Amniotic stem cell (primary cell): ENCODE data around the gene WT1.
"Not testable (repeated sequence)": the region's sequence is repeated elsewhere in the genome, so short reads cannot be mapped to it uniquely, and the experiment has no call there.

Experiments
- DNase-seq: peaks from one replicate; lab custom pipeline; 2025; lab: John Stamatoyannopoulos, UW

WT1 gene

DNA sequence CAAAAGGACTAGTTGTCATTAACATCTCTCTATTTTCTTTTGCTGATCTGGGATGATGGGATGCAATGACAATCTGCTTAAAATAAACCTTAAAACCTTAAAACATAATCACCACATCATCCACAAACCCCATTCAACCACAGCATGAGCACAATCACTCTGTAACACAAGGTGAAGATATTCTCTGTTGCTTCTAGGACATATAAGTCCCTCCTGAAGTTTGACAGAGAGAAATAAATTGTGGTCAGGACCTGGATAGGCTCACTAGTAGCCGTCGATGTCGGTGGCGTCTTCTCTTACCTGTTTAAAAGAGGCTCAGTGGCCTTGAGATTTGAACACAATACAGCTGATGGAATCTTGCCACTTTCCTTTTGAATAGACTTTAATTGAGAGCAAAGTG is 47.9 kb downstream of the WT1 start:
- no peak for DNase-seq

DNA sequence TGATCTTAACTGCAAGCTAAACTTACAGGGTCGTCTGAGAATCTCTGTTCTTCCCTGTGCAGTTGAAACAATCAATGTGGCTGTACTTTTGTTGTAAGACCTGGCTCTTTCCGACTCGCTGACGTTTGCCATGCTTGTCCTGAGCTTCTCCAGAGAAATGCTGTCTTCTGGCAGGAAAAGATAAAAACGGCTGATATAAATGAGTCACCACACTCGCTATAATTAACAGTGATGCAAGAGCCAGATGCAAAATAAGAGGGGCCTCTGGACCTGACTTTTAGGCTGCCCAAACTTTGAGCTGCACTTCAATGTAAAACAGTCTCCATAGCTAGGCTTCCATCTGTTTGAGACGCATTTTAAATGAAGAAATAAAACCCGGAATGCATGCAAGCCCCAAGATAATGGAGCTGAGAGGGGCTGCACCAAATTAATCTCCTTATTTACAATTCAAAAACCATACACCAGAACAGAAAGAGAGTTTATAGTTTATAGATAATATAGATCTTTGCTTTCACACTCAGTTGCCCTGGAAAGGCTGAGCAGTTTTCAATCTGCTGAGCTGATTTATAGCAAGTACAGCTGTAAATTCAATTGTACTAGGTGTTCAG is 48.5 kb downstream of the WT1 start:
- no peak for DNase-seq

DNA sequence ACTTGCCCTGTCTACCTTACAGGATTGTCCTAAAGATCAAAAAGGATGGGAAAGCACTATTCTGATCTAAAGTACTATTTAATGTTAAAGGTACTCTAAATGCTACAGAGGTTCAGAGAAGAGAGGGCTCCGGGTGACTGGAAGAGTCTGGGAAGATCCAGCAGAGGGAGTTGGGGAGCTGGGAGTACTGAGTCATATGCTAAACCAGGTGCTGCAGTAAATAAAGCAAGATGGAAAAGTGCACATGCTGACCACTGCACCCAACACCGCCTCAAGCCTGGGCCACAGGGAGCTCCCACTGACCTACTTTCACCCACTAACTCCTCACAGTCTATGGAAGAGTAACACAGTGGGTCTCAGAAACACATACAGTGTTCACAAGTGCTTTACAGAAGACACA is 49.3 kb downstream of the WT1 start:
- no peak for DNase-seq

DNA sequence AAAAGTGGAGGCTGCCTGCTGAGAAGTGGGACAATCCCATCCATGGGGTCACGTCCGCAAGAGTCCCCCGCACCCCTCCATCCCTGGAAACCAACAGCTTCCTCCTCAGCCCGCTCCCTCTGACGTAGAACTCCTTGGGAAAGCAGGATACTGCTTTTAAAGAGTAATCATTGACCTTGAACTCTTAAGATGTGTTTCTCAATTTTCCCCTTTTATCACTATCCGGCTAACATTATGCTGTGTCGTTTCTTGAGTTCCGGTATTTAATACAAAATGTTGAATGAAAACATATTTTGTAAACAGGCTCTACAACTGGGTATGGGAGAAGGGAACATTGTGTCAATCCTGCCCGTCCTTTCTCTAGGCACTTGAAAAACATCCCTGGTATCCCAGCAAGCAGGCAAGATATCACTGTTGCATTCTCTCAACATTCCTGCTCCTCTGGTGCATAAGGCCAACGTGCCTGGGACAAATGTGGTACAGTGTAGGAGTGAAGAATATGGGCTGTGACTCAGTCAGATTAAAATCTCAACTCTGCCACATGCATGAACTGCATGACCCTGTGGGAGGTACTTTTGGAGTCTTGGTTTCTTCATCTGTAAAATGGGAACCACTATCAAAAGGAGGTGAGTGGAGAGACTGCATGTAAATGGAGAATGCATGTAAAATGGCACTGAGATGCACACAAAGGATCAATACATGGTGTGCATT is 52.8 kb downstream of the WT1 start:
- no peak for DNase-seq

DNA sequence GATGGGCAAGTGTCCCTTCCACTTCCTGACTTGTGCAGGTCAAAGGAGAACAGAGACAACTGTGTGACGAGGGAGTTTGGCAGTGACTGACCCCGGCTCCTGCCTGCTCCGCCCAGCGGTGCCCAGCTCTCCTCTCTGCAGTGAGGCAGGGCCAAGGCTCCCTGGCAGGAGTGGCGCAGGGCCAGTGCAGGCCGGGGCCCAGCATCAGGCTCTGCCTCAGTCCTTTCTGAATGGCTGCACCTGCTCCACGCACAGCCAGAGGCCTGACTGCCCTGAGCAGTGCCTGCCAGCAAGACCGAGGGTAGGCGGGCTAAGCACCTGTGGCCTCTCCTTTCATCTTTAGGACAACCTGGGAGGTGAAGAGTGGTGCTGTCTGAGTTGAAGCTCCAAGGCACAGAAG is 54.2 kb downstream of the WT1 start:
- no peak for DNase-seq

DNA sequence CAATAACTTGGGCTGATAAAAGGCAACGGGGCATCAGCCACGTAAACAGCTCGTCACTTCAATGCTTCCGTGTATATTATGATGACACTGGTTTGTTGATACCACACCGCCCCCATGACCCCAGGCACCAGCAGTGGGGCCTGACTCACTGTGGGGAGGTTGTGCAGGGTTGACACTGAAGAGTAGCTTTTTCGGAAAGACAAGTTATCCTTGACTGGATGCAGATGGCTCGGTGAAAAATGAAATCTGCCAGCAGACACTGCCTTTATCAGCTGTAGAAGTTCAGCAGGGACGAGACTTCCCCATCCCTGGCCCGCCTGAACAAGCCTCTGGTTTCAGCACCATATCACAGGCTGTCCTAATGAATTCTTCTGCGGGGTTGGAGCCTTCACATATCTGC is 55.6 kb downstream of the WT1 start:
- DNase-seq, result no peak

DNA sequence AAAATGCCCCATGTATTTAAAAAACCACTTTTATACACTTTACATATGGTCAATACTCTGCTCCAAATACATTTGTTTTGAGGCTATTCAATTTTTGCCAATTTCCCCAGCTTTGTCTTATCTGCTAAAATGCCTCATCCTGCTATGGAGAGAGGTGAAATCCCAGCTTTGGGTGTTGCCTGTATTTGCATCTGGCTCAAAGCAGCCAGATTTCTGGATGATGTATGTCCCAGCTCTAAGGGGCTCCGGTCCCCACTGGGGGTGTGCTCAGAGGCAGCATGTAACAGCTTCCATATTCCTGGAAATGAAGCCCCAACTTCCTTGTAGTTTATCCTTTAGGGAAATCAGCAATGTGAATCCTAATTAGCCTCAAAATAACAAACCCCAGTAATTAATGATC is 59.5 kb downstream of the WT1 start:
- no peak for DNase-seq

DNA sequence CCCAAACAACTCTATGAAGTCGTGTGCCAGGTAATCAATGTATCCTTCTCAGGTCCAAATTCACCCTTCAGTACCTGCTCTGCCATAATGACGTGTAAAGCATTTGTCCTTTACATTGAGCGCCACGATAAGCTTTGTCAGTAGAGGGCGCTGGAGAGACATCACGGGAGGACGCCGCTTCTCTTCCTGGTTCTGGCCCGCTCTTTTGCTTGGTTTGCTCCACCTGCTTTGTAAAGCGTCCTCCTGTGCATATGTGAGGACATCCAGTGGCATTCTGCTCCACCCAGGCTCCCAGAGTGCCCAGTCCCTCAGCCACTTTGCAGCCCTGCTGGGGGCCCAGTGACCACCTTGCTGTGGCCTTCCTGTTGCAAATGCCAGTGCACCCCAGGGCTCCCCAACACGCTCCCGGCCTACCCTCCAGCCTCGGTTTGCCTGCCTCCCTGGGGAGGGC is 61.1 kb downstream of the WT1 start:
- no peak for DNase-seq

DNA sequence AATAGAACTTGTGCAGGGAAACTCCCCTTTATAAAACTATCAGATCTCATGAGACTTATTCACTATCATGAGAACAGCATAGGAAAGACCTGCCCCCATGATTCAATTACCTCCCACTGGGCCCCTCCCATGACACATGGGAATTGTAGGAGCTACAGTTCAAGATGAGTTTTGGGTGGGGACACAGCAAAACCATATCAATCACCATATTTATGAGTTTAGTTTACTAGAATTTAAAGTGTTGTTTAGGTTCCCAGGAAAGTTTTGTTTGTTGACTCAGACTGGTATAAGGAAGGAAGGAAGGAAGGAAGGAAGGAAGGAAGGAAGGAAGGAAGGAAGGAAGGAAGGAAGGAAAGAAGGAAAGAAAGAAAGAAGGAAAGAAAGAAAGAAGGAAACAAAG is 65.4 kb downstream of the WT1 start:
- not testable (repeated sequence) for DNase-seq

DNA sequence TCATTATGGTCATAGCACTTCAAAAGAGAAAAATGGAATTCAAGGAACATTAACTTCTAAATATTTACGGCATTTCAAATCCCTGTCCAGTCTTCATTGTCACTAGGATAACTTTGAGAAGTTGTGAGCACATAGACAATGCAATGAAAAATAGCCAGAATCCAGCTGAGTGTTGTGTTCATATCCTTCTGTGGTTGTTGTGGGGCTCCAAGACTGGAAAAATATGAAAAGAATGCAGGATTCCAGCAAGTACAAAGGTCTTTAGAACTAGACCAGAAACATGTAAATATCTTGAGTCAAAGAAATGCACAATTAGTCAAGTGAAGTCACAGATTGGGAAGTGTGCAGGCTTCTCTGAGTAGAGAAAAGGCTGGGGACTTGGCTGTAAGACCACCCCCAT is 68.7 kb downstream of the WT1 start:
- no peak for DNase-seq

DNA sequence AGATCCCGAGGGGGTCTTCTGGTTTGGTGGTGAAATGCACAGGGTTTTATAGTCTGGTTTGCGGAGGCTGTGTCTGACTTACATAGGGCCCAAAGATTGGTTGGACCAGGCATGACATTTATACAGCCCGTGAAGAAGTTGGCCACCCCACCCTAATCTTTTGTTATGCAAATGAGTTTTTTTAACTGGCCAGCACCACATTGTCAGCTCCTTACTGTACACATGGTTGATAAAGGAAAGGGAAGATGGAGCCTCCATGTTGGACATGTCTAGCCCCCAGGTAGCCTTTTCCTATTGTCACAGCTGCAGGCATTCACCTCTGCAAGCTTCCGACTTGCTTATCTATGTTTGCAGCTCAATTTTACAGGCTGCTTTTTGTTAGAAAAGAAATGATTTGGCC is 70.1 kb downstream of the WT1 start:
- DNase-seq, result no peak

DNA sequence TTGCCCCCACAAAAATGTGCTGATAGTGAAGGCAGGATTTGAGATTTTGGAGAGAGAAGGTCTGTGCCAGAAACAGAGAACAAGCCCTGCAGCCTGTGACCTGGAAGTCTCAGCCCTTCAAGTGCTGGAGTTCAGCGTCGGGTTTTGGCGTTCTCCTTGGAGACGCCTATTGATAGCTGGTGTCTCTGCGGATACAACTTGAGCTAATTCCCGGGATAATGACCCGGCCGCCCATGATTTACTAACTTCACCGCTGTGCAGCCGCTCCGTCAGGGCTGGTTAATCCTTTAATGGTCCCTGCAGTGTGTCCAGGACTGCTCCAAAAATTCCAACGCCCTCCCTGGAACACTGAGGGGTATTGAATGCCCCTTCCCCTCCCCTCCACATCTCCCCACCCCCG is 76.6 kb downstream of the WT1 start:
- DNase-seq, result no peak

DNA sequence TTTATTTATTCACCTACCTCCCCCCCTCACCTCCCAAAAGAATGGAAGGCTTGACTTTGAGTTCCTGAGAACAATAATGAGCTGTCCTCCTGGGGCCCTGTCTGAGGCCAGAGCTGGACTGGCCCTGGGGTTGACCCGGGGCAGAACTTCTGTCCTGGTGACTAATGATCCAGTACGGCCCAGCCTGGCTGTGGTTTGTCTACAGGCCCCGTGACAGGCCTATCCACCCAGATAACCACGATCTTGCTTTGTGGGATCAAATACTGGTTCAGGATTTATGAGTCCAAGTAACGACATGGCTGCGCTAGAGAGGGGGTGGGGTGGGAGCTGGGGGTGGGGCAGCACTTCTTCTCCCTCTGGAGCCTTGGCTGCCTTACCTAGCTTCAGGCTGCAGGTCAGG is 81.5 kb downstream of the WT1 start:
- DNase-seq, result no peak

DNA sequence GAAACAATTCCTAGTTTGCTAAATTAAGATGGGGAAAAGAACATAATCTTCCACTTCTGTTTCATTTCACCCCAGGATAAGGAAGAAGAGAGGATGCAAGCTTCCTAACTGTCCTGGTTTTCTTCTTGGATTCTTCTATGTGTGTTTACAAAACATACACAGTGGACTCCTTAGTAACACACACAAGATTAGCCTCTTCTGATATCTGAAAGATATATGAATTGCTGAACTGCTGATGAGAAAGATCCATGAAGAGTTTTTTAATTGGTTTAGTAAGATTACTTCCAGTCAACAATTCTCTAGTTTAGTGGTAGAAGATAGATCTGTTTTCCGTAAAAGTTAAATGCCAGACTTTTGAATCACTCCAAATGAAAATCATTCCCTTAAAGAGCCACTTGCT is 86.8 kb downstream of the WT1 start:
- DNase-seq, result no peak

DNA sequence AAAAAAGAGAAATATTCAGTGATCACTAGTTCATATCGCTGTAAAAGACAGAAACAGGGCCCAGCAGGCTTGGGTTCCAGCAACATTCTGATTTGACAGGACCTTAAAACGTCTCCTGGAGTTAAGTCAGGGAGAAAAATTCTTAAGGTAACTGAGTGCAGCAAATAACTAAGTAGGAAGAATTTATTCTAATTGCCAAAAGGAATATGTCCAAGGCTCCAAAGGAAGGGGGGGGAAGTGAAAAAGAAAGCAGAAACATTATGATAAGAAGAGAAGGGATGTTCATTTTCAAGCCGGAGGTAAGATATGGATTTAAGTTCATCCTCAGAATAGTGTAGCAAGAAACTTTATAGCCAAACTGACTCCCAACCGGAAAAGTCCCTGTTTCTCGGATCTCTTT is 90.4 kb downstream of the WT1 start:
- DNase-seq, result no peak

DNA sequence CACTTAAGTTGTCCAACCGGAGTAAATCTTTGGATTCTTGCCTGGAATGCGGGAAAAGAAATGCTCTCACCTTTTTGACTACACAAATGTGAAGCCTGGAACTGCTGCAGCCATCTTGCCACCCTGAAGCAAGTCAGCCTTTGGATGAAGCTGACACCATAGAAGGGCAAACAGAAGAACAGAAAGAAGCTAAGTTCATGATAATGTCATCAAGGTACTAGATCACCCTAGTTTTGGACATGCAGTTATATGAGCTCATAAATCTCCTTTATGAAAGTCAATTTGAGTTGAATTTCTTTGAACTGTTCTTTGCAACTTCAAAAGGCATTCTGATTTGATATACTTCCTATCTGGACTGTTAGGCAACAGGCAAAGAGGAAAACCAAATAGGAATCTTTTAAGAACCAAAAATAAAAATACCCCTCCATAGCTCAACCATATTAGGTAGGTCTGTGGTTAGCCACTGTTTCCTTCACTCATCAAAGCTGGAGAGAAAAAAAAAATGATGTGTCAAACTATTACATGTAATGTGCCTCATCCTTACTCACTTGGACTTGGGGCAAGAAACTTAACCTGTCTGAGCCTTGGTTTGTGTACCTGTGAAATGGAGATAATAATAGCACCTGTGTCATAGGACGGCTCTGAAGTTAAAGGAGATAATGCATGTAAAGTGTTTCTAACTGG is 91.9 kb downstream of the WT1 start:
- no peak for DNase-seq

DNA sequence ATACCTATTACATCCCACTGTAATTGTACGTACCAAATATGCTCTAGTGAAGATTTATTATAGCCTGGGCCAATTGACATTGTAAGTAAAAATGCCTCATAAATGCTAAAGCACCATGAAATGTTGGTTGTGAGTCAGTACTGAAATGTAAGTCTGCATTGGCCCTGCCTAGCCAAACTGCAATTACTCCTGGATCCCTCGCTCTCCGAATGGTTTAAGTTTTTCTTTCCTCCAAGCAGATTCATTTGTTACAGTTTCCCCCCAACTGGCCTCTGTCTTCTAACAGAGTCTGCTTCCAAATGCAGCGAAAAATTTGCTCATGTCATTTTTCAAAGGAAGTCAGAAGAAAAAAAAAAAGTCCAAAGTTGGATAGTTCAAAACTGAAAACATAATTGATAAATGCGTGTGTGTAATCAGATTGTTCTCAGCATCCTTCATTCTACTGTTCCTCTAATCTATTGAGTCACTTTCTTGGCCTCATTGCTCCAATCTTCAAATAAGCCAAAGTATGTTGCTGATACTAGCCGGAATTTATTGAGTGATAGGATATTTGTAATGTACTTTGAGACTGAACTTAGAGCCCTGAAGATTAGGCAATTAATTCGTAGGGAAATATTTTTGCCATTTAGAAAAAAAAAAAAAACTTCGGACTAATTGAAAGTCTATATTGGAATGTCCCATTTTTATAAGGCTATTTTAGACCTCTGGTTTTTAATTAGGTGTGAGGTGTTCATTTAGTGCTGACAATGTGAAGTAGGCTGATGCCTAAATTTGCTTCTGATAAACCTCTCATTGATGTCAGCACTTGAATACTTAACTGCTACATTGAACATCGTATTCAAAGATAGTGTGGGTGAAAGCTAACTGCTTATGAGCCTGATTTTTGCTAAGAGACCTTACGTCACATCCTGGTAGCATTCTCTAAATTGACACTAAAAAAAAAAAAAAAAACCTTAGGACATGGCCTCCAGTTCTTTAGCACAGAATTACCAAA is 93.4 kb downstream of the WT1 start:
- no peak for DNase-seq

DNA sequence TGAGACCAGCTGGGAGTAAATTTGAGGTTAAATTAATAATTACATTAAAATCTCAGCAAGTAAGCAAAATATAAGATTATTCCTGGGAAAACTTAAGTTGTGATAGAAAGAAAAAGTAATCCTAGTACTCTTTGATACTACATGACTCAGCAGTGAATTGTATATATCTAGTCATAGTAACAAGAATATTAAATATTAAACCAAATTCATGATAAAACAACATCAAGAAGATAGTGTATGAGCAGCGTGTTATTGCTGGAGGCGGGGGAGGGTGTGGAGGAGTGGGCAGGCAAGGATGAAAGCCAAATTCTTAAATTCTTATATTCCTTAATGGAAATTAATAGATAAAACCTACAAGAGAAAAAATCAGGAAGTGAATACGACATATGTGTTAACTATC is 95.2 kb downstream of the WT1 start:
- no peak for DNase-seq
